Rectal smooth muscle tissue (tissue), 1 donor: ENCODE results near the gene NCOA3.
"Not testable (repeated sequence)": the region's sequence is repeated elsewhere in the genome, so short reads cannot be mapped to it uniquely, and the experiment has no call there.

Experiments
- H3K27ac ChIP-seq: one replicate; pipeline ENCODE4 v1.7.0; 2013; ENCODE audit warnings: low read depth, low read length, inconsistent platforms
- H3K27me3 ChIP-seq: one replicate; pipeline ENCODE4 v1.7.0; 2013; ENCODE audit warnings: low read length; ENCODE audit not compliant: control insufficient read depth, insufficient read depth
- H3K36me3 ChIP-seq: one replicate; pipeline ENCODE4 v1.7.0; 2013; ENCODE audit warnings: low read length; ENCODE audit not compliant: control insufficient read depth, insufficient read depth
- H3K4me1 ChIP-seq: one replicate; pipeline ENCODE4 v1.7.0; 2013; ENCODE audit warnings: low read length; ENCODE audit not compliant: control insufficient read depth, insufficient read depth
- H3K4me3 ChIP-seq: one replicate; pipeline ENCODE4 v1.7.0; 2013; ENCODE audit warnings: low read length
- H3K9ac ChIP-seq: one replicate; pipeline ENCODE4 v1.7.0; 2013; ENCODE audit warnings: low read length

Gene NCOA3

GRCh38 chr20:47480239-47480638 lies 21.4 kb upstream of the NCOA3 start:
- H3K9ac ChIP-seq = no peak overlapping the region

GRCh38 chr20:47480705-47481104 lies 21.0 kb upstream of the NCOA3 start:
- H3K27me3 ChIP-seq = no peaks in the 10 kb centered on the region
- H3K36me3 ChIP-seq = no peaks in the 10 kb centered on the region
- H3K4me3 ChIP-seq = no peak overlapping the region
- H3K4me1 ChIP-seq = no peaks in the 10 kb centered on the region
- H3K9ac ChIP-seq = no peak overlapping the region
- no peak overlapping the region for H3K27ac ChIP-seq

More at GRCh38 chr20:47480239-47480638, 21.4 kb upstream of the NCOA3 start:
- Histone ChIP-seq H3K36me3 (no peaks in the 10 kb centered on the region), H3K27me3 (no peaks in the 10 kb centered on the region), H3K27ac (no peak overlapping the region), H3K4me1 (no peaks in the 10 kb centered on the region), H3K4me3 (no peak overlapping the region)

GRCh38 chr20:47481330-47482216 lies 20.1 kb upstream of the NCOA3 start:
- no peaks in the 10 kb centered on the region for H3K27me3 ChIP-seq
- no peak overlapping the region for H3K9ac ChIP-seq
- no peaks in the 10 kb centered on the region for H3K4me1 ChIP-seq
- H3K27ac ChIP-seq = no peak overlapping the region
- H3K36me3 ChIP-seq = no peaks in the 10 kb centered on the region
- no peak overlapping the region for H3K4me3 ChIP-seq

GRCh38 chr20:47482705-47483104 lies 19.0 kb upstream of the NCOA3 start:
- H3K9ac ChIP-seq = no peak overlapping the region
- no peak overlapping the region for H3K4me3 ChIP-seq
- H3K27me3 ChIP-seq = no peaks in the 10 kb centered on the region
- no peaks in the 10 kb centered on the region for H3K4me1 ChIP-seq
- H3K36me3 ChIP-seq = no peaks in the 10 kb centered on the region
- no peak overlapping the region for H3K27ac ChIP-seq

GRCh38 chr20:47484303-47484702 lies 17.4 kb upstream of the NCOA3 start:
- H3K9ac ChIP-seq = no peak overlapping the region
- H3K4me3 ChIP-seq = no peak overlapping the region
- no peak overlapping the region for H3K27ac ChIP-seq
- no peaks in the 10 kb centered on the region for H3K36me3 ChIP-seq
- H3K4me1 ChIP-seq = no peaks in the 10 kb centered on the region
- no peaks in the 10 kb centered on the region for H3K27me3 ChIP-seq

- Histone ChIP-seq H3K4me3 (no peak overlapping the region), H3K9ac (no peak overlapping the region), H3K36me3 (no peaks in the 10 kb centered on the region), H3K27ac (no peak overlapping the region), H3K4me1 (no peaks in the 10 kb centered on the region), H3K27me3 (no peaks in the 10 kb centered on the region)
Observed at GRCh38 chr20:47487175-47487917, 14.3 kb upstream of the NCOA3 start.

GRCh38 chr20:47489448-47489872 lies 12.2 kb upstream of the NCOA3 start:
- Histone ChIP-seq H3K27ac (no peak overlapping the region), H3K9ac (no peak overlapping the region), H3K36me3 (no peaks in the 10 kb centered on the region), H3K4me1 (peaks cover 10% of the 10 kb centered on the region), H3K27me3 (no peaks in the 10 kb centered on the region), H3K4me3 (no peak overlapping the region)

GRCh38 chr20:47490795-47491194 lies 10.9 kb upstream of the NCOA3 start:
- Histone ChIP-seq H3K27me3 (no peaks in the 10 kb centered on the region), H3K36me3 (no peaks in the 10 kb centered on the region), H3K27ac (no peak overlapping the region), H3K9ac (no peak overlapping the region), H3K4me1 (peaks cover 10% of the 10 kb centered on the region), H3K4me3 (no peak overlapping the region)

GRCh38 chr20:47492284-47492683 lies 9.4 kb upstream of the NCOA3 start:
- Histone ChIP-seq H3K9ac (no peak overlapping the region), H3K4me3 (no peak overlapping the region), H3K36me3 (no peaks in the 10 kb centered on the region), H3K27me3 (no peaks in the 10 kb centered on the region), H3K27ac (no peak overlapping the region), H3K4me1 (peaks cover 10% of the 10 kb centered on the region)

- Histone ChIP-seq H3K27ac (peak overlapping the region; percentile 40), H3K4me3 (no peak overlapping the region), H3K36me3 (no peaks in the 10 kb centered on the region), H3K9ac (no peak overlapping the region), H3K4me1 (peaks cover 10% of the 10 kb centered on the region), H3K27me3 (no peaks in the 10 kb centered on the region)
Observed at GRCh38 chr20:47493175-47493962, 8.3 kb upstream of the NCOA3 start.

- no peaks in the 10 kb centered on the region for H3K36me3 ChIP-seq
- peak overlapping the region; percentile 40 for H3K27ac ChIP-seq
- no peak overlapping the region for H3K4me3 ChIP-seq
- peaks cover 10% of the 10 kb centered on the region for H3K4me1 ChIP-seq
- H3K9ac ChIP-seq = no peak overlapping the region
- no peaks in the 10 kb centered on the region for H3K27me3 ChIP-seq
Observed at GRCh38 chr20:47493963-47494293, 7.8 kb upstream of the NCOA3 start.

GRCh38 chr20:47494606-47495005 lies 7.1 kb upstream of the NCOA3 start:
- not testable (repeated sequence) for H3K27ac ChIP-seq, H3K36me3 ChIP-seq, H3K4me3 ChIP-seq, H3K9ac ChIP-seq, H3K4me1 ChIP-seq, H3K27me3 ChIP-seq
